SK-N-SH treated with all-trans-retinoic acid at 6 μM for 48 hours (cell line): Measurements from ENCODE around the gene SMOC2.
"Not testable (repeated sequence)": the region's sequence is repeated elsewhere in the genome, so short reads cannot be mapped to it uniquely, and the experiment has no call there.

ENCODE experiments used
- ATAC-seq: fragments of 200-7000 bp; cut with Tn5 transposase; 3 replicates; pipeline ENCODE4 v1.9.1; 2020; ENCODE audit warnings: mild to moderate bottlenecking, moderate library complexity
- ARNTL ChIP-seq: fragments of 450-650 bp; formaldehyde crosslinking; IDR thresholded peaks from 2 replicates; pipeline ENCODE4 v1.5.0; 2020; ENCODE audit warnings: low read depth, mild to moderate bottlenecking, moderate library complexity, borderline replicate concordance
- BACH2 ChIP-seq: fragments of 250-450 bp; sonication (Bioruptor Pico); IDR thresholded peaks from 2 replicates; pipeline ENCODE4 v1.9.0; 2021; ENCODE audit warnings: mild to moderate bottlenecking, borderline replicate concordance
- CSDC2 ChIP-seq: fragments of 250-450 bp; sonication (Bioruptor Pico); IDR thresholded peaks from 2 replicates; pipeline ENCODE4 v1.5.0; 2020; ENCODE audit warnings: mild to moderate bottlenecking, moderate library complexity
- ESRRG ChIP-seq: fragments of 250-450 bp; sonication (Bioruptor Pico); IDR thresholded peaks from 2 replicates; pipeline ENCODE4 v1.6.1; 2021; ENCODE audit warnings: mild to moderate bottlenecking
- GLIS3 ChIP-seq: fragments of 250-450 bp; sonication (Bioruptor Pico); IDR thresholded peaks from 2 replicates; pipeline ENCODE4 v1.5.0; 2020; ENCODE audit warnings: mild to moderate bottlenecking, moderate library complexity
- ISL1 ChIP-seq: fragments of 250-450 bp; sonication (Bioruptor Pico); IDR thresholded peaks from 2 replicates; pipeline ENCODE4 v2.1.2; 2022; ENCODE audit warnings: mild to moderate bottlenecking, moderate library complexity
- OSR1 ChIP-seq: fragments of 250-450 bp; sonication (Bioruptor Pico); IDR thresholded peaks from 2 replicates; pipeline ENCODE4 v1.8.0; 2022; ENCODE audit warnings: moderate library complexity, mild to moderate bottlenecking, inconsistent platforms
- RARB ChIP-seq: fragments of 250-450 bp; sonication (Bioruptor Pico); IDR thresholded peaks from 2 replicates; pipeline ENCODE4 v1.8.0; 2021; ENCODE audit warnings: mild to moderate bottlenecking, moderate library complexity
- TOX ChIP-seq: fragments of 250-450 bp; sonication (Bioruptor Pico); IDR thresholded peaks from 2 replicates; pipeline ENCODE4 v1.8.0; 2021; ENCODE audit warnings: mild to moderate bottlenecking, moderate library complexity, borderline replicate concordance
- ZC3H10 ChIP-seq: fragments of 250-450 bp; sonication (Bioruptor Pico); IDR thresholded peaks from 2 replicates; pipeline ENCODE4 v1.5.1; 2021; ENCODE audit warnings: mild to moderate bottlenecking, moderate library complexity
- ZFP3 ChIP-seq: fragments of 250-450 bp; sonication (Bioruptor Pico); IDR thresholded peaks from 2 replicates; pipeline ENCODE4 v1.5.0; 2020; ENCODE audit warnings: mild to moderate bottlenecking, moderate library complexity
- ZFP30 ChIP-seq: fragments of 450-650 bp; formaldehyde crosslinking; IDR thresholded peaks from 2 replicates; pipeline ENCODE4 v1.5.0; 2022; ENCODE audit warnings: mild to moderate bottlenecking, moderate library complexity
- ZNF565 ChIP-seq: fragments of 450-650 bp; formaldehyde crosslinking; conservative IDR thresholded peaks from 2 replicates; pipeline ENCODE4 v1.5.0; 2020; ENCODE audit warnings: low read depth, mild to moderate bottlenecking, moderate library complexity
- ZNF70 ChIP-seq: fragments of 450-650 bp; formaldehyde crosslinking; IDR thresholded peaks from 2 replicates; pipeline ENCODE4 v1.5.0; 2020; ENCODE audit warnings: mild to moderate bottlenecking, moderate library complexity
- ZNF8 ChIP-seq: fragments of 450-650 bp; formaldehyde crosslinking; IDR thresholded peaks from 2 replicates; pipeline ENCODE4 v1.5.0; 2020; ENCODE audit warnings: mild to moderate bottlenecking, moderate library complexity
- TF ChIP-seq, protein P1 (sequence below): fragments of 250-450 bp; sonication (Bioruptor Pico); IDR thresholded peaks from 2 replicates; pipeline ENCODE4 v1.5.1; 2020; ENCODE audit warnings: low read depth, mild to moderate bottlenecking, moderate library complexity
- TF ChIP-seq, protein P2 (sequence below): fragments of 250-450 bp; sonication (Bioruptor Pico); IDR thresholded peaks from 2 replicates; pipeline ENCODE4 v1.5.0; 2020; ENCODE audit warnings: mild to moderate bottlenecking, moderate library complexity
- TF ChIP-seq, protein P3 (sequence below): fragments of 250-450 bp; sonication (Bioruptor Pico); IDR thresholded peaks from 2 replicates; pipeline ENCODE4 v1.8.0; 2021; ENCODE audit warnings: low read depth, mild to moderate bottlenecking, moderate library complexity, borderline replicate concordance
- TF ChIP-seq, protein P4 (sequence below): fragments of 250-450 bp; sonication (Bioruptor Pico); IDR thresholded peaks from 2 replicates; pipeline ENCODE4 v1.5.1; 2021; ENCODE audit warnings: mild to moderate bottlenecking, moderate library complexity
- TF ChIP-seq, protein P5 (sequence below): fragments of 250-450 bp; sonication (Bioruptor Pico); IDR thresholded peaks from 2 replicates; pipeline ENCODE4 v1.8.0; 2020; ENCODE audit warnings: mild to moderate bottlenecking, moderate library complexity, borderline replicate concordance

The SMOC2 gene

DNA sequence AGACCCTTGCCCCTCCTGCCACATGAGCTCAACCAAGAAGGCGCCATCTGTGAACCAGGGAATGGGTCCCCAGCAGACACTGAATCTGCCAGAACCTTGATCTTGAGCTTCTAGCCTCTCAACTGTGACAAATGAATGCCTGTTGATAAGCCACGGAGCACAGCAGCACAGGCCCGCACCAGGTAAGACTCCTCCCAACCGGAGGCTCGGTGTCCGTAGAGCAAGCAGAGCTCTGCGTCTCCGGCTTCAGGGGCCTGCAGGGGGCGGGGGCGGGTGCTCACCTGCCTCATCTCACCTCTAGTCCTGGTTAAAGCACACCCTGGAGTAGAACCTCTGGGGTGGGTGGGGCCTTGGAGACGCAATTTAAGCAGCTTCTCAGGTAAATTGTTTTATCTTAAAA is 122.7 kb downstream of the SMOC2 start:
- ATAC-seq: no peak
- TF ChIP-seq ZNF70 (CRISPR knock-in tag): no peak
- TF ChIP-seq CSDC2 (CRISPR knock-in tag): no peak
- no peak for TF ChIP-seq TOX (CRISPR knock-in tag)
- no peak for TF ChIP-seq RARB

DNA sequence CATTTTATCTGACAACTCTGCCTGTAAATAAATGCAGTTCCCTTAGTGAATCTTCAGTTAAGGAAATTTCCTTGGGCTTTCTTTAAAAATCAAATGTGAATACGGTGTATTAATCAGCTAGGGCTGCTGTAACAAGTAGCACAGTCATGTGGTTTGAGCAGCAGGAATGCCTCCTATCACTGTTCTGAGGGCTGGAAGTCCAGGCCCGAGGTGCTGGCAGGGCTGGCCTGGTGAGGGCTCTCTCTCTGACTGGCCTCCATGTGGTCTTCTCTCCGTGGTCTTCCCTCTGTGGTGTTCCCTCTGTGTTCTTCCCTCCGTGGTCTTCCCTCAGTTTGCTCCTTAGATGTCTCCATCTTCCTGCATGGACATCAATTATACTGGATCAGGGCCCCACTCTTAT is 124.1 kb downstream of the SMOC2 start:
- TF ChIP-seq ZNF8 (CRISPR knock-in tag): no peak
- TF ChIP-seq BACH2 (CRISPR knock-in tag): no peak
- no peak for TF ChIP-seq GLIS3 (CRISPR knock-in tag)
- TF ChIP-seq, protein P1, sequence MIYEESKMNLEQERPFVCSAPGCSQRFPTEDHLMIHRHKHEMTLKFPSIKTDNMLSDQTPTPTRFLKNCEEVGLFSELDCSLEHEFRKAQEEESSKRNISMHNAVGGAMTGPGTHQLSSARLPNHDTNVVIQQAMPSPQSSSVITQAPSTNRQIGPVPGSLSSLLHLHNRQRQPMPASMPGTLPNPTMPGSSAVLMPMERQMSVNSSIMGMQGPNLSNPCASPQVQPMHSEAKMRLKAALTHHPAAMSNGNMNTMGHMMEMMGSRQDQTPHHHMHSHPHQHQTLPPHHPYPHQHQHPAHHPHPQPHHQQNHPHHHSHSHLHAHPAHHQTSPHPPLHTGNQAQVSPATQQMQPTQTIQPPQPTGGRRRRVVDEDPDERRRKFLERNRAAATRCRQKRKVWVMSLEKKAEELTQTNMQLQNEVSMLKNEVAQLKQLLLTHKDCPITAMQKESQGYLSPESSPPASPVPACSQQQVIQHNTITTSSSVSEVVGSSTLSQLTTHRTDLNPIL (CRISPR knock-in tag): no peak
- ATAC-seq: no peak

DNA sequence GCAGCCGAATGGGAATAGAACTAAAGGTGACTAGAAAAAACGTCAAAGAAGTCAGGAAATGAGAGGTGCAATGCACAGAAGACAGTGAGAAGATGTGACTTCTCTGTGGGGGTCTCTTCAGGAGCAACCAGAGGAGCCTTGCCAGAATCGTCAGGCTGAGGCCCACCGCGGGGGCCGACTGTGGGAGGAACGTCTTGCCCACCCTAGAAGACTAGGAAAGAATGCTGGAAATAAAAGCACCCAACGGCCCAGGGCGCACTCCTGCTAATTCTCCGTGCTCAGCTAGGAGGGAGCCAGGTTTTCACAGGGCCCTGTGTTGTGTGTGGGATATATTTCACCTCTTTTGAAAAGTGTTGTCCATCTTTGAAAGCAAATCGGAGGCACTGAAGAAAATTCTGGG is 129.2 kb downstream of the SMOC2 start:
- TF ChIP-seq, protein P2, sequence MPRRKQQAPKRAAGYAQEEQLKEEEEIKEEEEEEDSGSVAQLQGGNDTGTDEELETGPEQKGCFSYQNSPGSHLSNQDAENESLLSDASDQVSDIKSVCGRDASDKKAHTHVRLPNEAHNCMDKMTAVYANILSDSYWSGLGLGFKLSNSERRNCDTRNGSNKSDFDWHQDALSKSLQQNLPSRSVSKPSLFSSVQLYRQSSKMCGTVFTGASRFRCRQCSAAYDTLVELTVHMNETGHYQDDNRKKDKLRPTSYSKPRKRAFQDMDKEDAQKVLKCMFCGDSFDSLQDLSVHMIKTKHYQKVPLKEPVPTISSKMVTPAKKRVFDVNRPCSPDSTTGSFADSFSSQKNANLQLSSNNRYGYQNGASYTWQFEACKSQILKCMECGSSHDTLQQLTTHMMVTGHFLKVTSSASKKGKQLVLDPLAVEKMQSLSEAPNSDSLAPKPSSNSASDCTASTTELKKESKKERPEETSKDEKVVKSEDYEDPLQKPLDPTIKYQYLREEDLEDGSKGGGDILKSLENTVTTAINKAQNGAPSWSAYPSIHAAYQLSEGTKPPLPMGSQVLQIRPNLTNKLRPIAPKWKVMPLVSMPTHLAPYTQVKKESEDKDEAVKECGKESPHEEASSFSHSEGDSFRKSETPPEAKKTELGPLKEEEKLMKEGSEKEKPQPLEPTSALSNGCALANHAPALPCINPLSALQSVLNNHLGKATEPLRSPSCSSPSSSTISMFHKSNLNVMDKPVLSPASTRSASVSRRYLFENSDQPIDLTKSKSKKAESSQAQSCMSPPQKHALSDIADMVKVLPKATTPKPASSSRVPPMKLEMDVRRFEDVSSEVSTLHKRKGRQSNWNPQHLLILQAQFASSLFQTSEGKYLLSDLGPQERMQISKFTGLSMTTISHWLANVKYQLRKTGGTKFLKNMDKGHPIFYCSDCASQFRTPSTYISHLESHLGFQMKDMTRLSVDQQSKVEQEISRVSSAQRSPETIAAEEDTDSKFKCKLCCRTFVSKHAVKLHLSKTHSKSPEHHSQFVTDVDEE (CRISPR knock-in tag): no peak
- TF ChIP-seq, all 23 proteins: peak for 0
- ATAC-seq: no peak

DNA sequence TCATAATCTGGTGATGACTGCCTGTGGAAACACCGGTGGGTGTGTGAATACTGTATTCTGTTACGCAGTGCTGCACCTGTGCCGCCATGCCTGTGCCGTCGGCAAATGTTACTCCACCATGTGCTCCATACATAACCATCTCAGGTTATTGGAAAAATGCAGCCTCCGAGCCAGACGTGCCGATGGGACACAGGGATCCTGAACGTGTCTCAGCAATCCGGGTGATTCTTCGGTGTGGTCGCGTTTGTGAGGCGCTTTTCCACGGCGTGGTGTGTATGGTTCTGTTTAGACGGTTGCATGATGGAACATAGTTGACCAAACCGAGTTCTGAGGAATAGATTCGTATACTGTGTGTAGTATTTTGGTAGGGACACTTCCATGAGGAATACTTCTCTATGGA is 130.3 kb downstream of the SMOC2 start:
- TF ChIP-seq, protein P1 (CRISPR knock-in tag): no peak
- no peak for TF ChIP-seq GLIS3 (CRISPR knock-in tag)
- no peak for TF ChIP-seq ARNTL
- no peak for TF ChIP-seq OSR1 (CRISPR knock-in tag)
- no peak for TF ChIP-seq ZFP30 (CRISPR knock-in tag)
- TF ChIP-seq, protein P3, sequence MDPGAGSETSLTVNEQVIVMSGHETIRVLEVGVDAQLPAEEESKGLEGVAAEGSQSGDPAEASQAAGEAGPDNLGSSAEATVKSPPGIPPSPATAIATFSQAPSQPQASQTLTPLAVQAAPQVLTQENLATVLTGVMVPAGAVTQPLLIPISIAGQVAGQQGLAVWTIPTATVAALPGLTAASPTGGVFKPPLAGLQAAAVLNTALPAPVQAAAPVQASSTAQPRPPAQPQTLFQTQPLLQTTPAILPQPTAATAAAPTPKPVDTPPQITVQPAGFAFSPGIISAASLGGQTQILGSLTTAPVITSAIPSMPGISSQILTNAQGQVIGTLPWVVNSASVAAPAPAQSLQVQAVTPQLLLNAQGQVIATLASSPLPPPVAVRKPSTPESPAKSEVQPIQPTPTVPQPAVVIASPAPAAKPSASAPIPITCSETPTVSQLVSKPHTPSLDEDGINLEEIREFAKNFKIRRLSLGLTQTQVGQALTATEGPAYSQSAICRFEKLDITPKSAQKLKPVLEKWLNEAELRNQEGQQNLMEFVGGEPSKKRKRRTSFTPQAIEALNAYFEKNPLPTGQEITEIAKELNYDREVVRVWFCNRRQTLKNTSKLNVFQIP (CRISPR knock-in tag): no peak
- TF ChIP-seq, protein P2 (CRISPR knock-in tag): no peak
- TF ChIP-seq, protein P4, sequence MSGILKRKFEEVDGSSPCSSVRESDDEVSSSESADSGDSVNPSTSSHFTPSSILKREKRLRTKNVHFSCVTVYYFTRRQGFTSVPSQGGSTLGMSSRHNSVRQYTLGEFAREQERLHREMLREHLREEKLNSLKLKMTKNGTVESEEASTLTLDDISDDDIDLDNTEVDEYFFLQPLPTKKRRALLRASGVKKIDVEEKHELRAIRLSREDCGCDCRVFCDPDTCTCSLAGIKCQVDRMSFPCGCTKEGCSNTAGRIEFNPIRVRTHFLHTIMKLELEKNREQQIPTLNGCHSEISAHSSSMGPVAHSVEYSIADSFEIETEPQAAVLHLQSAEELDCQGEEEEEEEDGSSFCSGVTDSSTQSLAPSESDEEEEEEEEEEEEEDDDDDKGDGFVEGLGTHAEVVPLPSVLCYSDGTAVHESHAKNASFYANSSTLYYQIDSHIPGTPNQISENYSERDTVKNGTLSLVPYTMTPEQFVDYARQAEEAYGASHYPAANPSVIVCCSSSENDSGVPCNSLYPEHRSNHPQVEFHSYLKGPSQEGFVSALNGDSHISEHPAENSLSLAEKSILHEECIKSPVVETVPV (CRISPR knock-in tag): no peak
- no peak for TF ChIP-seq ZNF70 (CRISPR knock-in tag)
- TF ChIP-seq, protein P5, sequence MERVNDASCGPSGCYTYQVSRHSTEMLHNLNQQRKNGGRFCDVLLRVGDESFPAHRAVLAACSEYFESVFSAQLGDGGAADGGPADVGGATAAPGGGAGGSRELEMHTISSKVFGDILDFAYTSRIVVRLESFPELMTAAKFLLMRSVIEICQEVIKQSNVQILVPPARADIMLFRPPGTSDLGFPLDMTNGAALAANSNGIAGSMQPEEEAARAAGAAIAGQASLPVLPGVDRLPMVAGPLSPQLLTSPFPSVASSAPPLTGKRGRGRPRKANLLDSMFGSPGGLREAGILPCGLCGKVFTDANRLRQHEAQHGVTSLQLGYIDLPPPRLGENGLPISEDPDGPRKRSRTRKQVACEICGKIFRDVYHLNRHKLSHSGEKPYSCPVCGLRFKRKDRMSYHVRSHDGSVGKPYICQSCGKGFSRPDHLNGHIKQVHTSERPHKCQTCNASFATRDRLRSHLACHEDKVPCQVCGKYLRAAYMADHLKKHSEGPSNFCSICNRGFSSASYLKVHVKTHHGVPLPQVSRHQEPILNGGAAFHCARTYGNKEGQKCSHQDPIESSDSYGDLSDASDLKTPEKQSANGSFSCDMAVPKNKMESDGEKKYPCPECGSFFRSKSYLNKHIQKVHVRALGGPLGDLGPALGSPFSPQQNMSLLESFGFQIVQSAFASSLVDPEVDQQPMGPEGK (CRISPR knock-in tag): no peak
- TF ChIP-seq ESRRG (CRISPR knock-in tag): no peak
- TF ChIP-seq BACH2 (CRISPR knock-in tag): no peak
- no peak for TF ChIP-seq ZC3H10 (CRISPR knock-in tag)
- TF ChIP-seq TOX (CRISPR knock-in tag): no peak
- TF ChIP-seq ISL1 (CRISPR knock-in tag): no peak
- TF ChIP-seq ZNF565: no peak
- no peak for TF ChIP-seq CSDC2 (CRISPR knock-in tag)
- no peak for TF ChIP-seq ZFP3 (CRISPR knock-in tag)
- TF ChIP-seq, all 23 proteins: peak for 0
- ATAC-seq: no peak

DNA sequence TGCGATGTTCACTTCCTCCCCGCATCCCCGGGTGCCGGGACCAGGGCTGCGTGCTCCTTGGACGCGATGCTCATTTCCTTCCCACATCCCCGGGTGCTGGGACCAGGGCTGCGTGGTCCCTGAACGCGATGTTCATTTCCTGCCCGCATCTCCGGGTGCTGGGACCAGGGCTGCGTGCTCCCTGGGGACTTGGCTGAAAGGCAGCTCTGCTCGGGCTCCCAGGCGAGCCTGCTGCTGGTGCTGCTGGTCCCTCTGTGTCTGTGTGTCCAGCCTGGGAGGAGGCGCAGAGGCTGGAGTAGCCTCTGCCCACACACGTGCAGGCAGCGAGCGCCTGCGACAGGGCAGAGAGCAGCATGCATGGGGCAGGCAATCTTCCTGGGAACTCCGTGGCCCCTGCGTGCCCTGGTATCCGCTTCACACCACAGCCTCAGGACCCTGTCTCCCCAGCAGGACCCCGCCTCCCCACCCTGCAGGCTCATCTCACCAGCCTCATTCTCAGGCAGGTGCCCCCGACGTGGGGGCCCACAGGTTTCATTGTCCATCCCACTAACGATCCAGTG is 132.4 kb downstream of the SMOC2 start:
- ATAC-seq: not testable (repeated sequence)
